SH-SY5Y (cell line): ENCODE results near the gene ELAPOR2.

Source experiments
- GATA2 ChIP-seq: IDR thresholded peaks from 2 replicates; pipeline ENCODE4 v1.6.1; 2011; ENCODE audit warnings: mild to moderate bottlenecking, low read depth, low read length
- GATA3 ChIP-seq: IDR thresholded peaks from 2 replicates; pipeline ENCODE4 v1.6.1; 2011; ENCODE audit warnings: low read depth, mild to moderate bottlenecking, low read length, moderate library complexity

DNA sequence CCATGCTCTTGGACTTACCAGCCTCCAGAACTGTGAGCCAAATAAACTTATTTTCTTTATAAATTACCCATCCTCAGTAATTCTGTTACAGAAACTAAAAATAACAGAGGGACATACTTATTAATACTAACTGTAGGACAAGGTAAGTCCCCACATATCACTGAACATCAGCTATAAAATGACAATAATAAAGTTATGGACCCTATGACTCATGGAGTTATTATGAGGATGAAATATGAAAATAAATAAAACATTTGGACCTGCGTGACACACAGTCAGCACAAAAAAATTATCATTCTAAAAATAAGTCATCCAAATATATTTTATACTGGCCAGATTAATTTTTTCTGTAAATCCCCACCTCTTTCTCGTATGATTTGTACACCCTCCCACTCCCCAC lies 34.9 kb upstream of the ELAPOR2 start:
- TF ChIP-seq GATA2 (no peak), GATA3 (no peak)
